Medulla oblongata (tissue), 1 donor: ENCODE results near the gene FNDC11.

ENCODE experiments used
- DNase-seq: peaks from one replicate; pipeline ENCODE4 v3.0.0-alpha.2; 2015; ENCODE audit errors: extremely low spot score

The FNDC11 gene

GRCh38 chr20:63525185-63525584 lies 28.8 kb upstream of the FNDC11 start:
- no peak for DNase-seq

- DNase-seq = no peak
Observed at GRCh38 chr20:63525971-63526370, 28.0 kb upstream of the FNDC11 start.

GRCh38 chr20:63527184-63527583 lies 26.8 kb upstream of the FNDC11 start:
- DNase-seq = no peak

GRCh38 chr20:63529180-63529860 lies 24.6 kb upstream of the FNDC11 start:
- no peak for DNase-seq

- DNase-seq = no peak
Observed at GRCh38 chr20:63529861-63530787, 23.8 kb upstream of the FNDC11 start.

- DNase-seq = no peak
Observed at GRCh38 chr20:63530788-63531160, 23.2 kb upstream of the FNDC11 start.

- DNase-seq = no peak
Observed at GRCh38 chr20:63531686-63532448, 22.1 kb upstream of the FNDC11 start.

- no peak for DNase-seq
Observed at GRCh38 chr20:63532449-63532971, 21.4 kb upstream of the FNDC11 start.

GRCh38 chr20:63533388-63533787 lies 20.6 kb upstream of the FNDC11 start:
- no peak for DNase-seq

- no peak for DNase-seq
Observed at GRCh38 chr20:63533871-63534393, 20.0 kb upstream of the FNDC11 start.

- no peak for DNase-seq
Observed at GRCh38 chr20:63534427-63534830, 19.5 kb upstream of the FNDC11 start.

GRCh38 chr20:63534831-63535651 lies 18.9 kb upstream of the FNDC11 start:
- no peak for DNase-seq

GRCh38 chr20:63536241-63536977 lies 17.6 kb upstream of the FNDC11 start:
- no peak for DNase-seq

- no peak for DNase-seq
Observed at GRCh38 chr20:63536997-63537524, 16.9 kb upstream of the FNDC11 start, which contains the start of gene PTK6. Gene PTK6, minus strand, starts transcription at chr20:63537376. Its CDS starts 62 bp downstream, at chr20:63537314.

GRCh38 chr20:63537525-63538203 lies 16.3 kb upstream of the FNDC11 start:
- peak; percentile 82 for DNase-seq

- no peak for DNase-seq
Observed at GRCh38 chr20:63538204-63539091, 15.5 kb upstream of the FNDC11 start.

GRCh38 chr20:63539092-63539430 lies 14.9 kb upstream of the FNDC11 start:
- DNase-seq = no peak
